Erythroblast (primary cell): Measurements from ENCODE around the gene LYSMD2.
"Not testable (repeated sequence)": the region's sequence is repeated elsewhere in the genome, so short reads cannot be mapped to it uniquely, and the experiment has no call there.

ENCODE experiments used
- DNase-seq, 2 experiments: peaks; one replicate each; lab custom pipeline; 2025; lab: John Stamatoyannopoulos, UW
- GATA1 ChIP-seq: IDR thresholded peaks from 2 replicates; pipeline ENCODE4 v1.6.1; 2011; ENCODE audit warnings: low read depth, mild to moderate bottlenecking, control low read depth, low read length, moderate library complexity
- POLR2A ChIP-seq: IDR thresholded peaks from 2 replicates; pipeline ENCODE4 v1.6.1; 2011; ENCODE audit warnings: mild to moderate bottlenecking, low read length

LYSMD2 gene, protein sequence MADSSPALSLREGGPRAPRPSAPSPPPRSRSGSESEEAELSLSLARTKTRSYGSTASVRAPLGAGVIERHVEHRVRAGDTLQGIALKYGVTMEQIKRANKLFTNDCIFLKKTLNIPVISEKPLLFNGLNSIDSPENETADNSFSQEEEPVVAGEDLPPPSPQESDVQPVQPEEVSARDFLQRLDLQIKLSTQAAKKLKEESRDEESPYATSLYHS

DNA sequence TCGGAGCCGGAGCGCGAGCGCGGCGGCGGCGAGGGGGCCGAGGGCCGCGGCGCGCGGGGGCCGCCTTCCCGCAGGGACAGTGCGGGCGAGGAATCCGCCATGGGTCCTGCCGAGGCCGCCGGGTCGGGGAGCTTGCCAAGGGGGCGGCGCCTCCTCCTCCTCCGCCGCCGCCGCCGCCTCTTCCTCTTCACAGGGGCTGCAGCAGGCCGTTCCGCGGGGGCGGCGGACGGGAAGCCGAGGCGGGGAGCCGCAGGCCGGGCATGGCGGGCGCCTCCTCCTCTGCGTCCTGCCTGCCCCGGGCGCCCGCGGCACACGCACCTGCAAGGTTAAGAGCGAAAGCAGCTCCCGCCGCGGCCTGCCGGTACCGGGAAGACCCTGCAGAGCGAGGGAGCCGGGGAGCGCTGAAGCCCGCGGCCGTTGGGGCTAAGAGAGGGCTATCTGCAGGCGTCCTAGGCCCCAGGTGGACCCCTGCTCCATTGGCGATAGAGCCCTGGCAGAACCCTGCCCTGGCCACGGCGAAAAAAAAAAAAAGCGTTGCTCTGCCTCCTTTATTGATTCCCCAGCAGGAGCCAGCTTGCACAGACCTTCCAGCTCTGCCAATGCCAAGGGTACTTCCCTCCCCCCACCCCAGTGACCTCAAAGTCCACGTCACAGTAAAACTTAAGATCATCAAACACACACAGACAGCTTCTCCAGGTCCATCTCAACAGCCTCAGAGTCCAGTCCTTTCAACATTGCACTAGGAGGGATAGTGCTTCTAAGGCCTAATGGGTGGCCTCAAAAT, at the start of gene LYSMD2:
Gene LYSMD2 (minus strand): TSS at position 134 of the 784 bp plus-strand sequence. CDS start 33 bp downstream, at position 101.
- DNase-seq, result peak; percentile 69 to 78
- TF ChIP-seq POLR2A (peak; percentile 63), GATA1 (no peak)

DNA sequence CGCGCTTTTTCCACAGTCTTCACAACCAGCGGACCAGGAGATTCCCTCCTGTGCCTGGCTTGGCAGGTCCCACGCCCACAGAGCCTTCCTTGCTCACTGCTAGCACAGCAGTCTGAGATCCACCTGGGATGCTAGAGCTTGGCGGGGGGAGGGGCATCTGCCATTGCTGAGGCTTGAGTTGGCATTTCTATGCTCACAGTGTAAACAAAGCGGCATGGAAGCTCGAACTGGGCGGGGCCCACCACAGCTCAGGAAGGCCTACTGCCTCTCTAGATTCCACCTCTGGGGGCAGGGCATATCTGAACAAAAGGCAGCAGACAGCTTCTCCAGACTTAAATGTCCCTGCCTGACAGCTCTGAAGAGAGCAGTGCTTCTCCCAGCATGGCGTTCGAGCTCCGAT, 49.7 kb upstream of the LYSMD2 start:
- not testable (repeated sequence) for DNase-seq

DNA sequence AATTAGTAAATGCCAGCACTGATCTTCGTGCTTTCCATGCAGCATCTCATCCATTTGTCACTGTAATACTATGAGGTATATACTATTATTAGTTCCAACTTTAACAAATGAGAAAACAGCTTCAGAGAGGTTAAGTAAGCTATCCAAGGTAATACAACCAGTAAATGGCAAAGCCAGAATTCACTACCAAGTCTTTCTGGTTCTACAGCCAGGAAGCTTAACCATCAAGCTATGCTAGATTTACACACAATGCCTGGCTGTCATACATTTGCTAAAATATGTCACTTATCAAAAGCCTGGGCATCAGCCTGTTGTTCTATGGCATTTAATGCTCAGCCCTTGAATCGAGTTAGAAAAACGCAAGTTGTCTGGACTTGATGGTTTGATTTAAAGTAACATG, 46.5 kb upstream of the LYSMD2 start:
- no peak for TF ChIP-seq GATA1
- TF ChIP-seq POLR2A, result no peak
- DNase-seq, result no peak

DNA sequence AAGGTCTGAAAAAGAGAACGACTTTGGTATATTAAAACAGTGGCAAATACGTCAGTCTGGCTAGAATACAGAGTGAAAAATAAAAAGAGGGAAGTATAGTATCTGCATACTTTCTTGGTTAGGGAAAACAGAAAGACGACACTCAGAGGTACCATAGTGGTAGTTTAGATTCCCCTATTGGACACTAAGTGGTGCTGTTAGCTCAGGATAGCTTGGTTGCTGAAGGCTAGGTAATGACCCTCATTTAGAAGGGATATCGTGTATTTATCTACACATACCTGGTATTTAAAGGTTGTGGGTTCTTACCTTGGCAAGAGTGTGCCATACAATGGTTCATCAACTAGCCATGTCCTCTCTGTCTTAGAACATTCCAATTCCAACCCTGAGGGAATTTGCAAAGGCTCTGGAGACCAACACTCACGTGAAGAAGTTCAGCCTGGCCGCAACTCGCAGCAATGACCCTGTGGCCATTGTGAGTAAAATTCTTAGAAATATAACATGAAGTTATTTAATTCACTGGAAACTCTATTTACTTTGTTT, 45.0 kb upstream of the LYSMD2 start:
- no peak for TF ChIP-seq GATA1
- no peak for TF ChIP-seq POLR2A
- peak; percentile 31 to 55 for DNase-seq

DNA sequence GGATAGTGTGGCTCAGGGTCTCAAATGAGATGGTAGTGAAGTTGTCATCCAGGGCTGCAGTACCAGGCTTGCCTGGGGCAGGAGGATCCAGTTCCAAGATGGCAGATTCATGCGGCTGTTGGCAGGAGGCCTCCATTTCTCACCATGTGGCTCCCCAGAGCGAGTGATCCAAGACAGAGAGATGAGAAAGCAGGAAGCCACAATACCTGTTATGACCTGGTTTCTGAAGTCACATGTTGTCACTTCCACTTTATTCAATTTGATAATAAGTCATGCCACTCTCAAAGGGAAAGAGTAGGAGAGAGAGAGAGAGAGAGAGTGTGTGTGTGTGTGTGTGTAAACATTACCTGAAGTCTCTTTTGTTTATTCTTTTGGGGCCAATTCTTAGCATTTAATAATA, 44.1 kb upstream of the LYSMD2 start:
- DNase-seq, result no peak
- TF ChIP-seq POLR2A (no peak), GATA1 (no peak)

DNA sequence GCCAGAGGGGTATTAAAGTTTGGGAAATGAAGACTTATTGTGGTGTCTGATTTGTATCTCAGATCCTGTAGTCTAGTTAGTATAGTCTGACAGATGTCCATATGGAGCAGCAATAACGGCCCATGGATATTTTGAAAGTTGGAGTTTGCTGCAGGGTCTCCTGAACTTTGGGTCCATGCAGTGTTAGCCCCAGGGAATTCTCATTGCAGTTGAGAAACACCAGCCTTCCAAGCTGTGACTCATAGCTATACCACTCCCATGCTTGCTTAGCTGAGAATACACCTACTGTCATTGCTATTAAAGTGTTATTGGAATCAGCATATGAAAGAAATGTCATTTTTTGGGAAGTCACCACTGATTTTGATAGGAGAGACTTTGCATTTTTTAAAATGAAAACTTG, 43.2 kb upstream of the LYSMD2 start:
- TF ChIP-seq GATA1, result no peak
- TF ChIP-seq POLR2A, result no peak
- no peak for DNase-seq

DNA sequence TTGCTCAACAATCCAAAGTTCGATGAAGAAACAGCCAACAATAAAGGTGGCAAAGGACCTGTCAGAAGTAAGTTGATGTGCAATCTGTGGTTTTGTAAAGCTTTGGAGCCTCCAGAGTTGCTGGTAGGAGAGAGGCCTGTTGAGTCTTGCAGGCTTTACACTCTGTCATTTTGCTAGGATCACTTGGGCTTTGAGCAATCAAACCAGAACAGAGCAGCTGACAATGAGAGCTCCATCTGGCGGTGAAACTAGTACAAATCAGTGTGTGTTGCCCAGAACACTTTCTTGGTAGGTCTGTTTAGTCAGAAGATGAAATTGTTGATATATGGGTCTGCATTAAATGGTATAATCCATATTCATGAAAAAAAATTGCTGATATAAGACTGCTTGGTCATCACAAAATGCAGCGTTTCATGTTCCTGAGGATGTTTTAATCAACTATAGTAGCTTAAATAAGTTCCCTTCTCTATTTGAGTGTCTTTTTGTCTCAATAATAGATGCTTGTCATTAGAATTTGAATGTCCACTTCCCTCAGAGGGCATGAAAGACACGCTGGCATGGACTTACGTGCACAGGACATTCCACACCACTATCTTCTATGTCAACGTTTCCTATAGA, 39.6 kb upstream of the LYSMD2 start:
- no peak for TF ChIP-seq GATA1
- TF ChIP-seq POLR2A, result no peak
- peak; percentile 78 to 88 for DNase-seq

DNA sequence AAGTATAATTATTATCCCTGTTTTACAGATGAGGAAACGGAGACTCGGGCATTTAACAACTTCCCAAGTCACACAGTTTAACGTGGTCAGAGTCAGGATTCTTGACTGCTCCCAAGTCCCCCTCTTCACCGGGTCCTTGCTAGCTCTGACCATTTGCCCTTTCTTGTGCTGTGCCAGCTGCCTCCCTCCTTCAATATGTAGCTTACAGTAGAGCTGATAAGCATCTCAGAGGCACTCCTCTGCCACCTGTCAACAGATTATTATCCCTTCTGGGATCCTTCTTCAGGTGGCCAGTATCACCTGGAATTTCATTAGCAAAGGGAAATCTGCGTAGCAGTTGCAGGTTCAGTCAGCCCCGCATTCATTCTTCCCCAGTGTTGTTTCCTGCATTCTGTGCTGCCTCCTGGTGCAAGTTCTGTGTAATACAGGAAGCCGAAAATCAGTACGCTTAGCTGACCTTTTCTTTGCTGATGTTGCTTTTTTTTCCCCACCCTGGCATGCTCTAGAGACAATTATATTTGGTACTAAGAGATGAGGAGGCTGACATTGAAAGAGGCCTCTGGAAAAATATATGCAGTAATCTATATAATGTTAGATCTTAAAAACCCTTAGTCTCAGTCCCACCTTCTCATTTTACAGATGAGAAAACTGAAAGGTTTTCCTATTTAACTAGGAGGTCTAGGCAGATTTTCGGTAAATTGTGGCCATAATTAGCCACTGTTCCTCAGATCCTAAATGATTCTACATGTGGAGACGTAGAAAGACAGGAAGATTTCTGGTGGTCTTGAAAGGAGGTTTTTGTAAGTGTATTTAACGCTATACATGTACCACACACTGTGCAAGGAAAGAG, 38.7 kb upstream of the LYSMD2 start:
- no peak for TF ChIP-seq GATA1
- no peak for TF ChIP-seq POLR2A
- DNase-seq, result peak; percentile 61 to 74

DNA sequence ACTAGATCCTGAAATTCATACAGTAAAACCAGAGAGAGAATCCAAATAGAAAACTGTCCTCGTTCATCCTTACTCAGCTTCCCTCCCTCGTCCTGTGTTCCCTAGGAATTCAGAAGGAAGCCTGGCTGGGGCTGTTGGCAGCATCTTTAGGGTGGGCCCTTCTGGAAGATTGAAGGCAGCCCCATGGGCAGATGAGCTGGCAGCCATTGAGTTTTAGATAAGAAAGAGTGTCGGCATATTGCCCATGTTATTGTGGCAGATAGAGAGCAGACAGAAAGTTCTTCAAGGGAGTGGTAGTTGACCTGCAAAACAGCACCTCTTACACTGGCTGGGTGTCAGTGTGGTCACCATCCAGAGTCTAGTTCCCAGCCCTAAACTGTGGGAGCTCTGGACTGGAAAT, 37.5 kb upstream of the LYSMD2 start:
- TF ChIP-seq GATA1, result no peak
- DNase-seq, result peak in 1 of 2 experiments; percentile 11

DNA sequence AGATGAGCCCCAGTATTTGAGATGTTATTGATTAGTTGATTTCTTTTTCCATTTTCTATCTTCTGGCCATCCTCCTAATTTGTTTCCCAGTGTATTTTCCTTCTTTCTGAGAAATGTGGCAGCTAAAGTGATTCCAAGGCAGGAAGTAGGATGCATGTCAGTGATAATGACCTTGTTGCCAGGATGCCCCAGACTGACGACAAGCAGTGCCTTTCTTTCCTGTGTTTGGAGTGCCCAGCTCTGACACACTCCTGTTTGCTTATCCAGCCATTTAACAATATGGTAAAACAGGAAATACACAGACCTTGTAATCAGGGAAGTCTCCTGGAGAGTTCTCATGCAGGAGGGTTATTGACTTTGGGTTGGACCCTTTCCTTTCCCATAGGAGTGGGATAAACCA, 34.3 kb upstream of the LYSMD2 start:
- no peak for TF ChIP-seq GATA1
- no peak for DNase-seq

DNA sequence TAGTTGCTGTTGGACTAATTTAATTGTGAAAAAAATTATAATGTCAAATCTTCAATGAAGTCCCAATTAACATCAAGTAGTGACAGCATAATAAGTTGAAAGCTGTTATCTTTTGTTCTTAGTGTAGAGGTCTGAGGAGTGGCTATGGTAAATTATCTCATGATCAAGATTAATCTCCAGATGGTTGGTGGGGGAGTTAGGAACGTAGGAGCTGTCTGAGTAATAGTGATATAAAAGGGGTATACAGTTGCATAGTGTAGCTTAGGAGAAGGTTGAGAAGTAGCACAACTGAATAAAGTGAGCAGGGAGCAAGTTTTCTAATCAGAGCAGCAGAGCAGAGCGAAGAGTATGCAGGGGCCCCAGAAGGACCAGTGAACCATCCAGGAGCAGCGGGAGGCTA, 33.4 kb upstream of the LYSMD2 start:
- TF ChIP-seq POLR2A (no peak), GATA1 (no peak)

DNA sequence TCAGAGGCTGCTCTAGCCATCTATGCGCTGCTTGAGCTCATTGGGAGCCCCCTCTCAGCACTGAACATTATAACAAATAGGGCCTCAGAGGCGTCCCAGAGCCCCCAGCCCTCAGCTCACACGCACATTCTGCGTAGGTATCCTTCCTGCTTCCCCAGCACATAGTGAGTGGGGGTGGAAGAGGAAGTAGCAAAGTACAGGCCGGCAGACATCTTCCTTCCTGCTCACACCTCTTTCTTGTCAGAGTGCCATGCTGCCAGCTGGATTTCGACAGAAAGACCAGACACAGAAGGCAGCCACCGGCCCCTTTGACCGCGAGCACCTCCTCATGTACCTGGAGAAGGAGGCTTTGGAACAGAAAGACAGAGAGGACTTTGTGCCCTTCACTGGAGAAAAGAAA, 30.6 kb upstream of the LYSMD2 start:
- DNase-seq, result no peak
- TF ChIP-seq GATA1 (no peak), POLR2A (no peak)

More for the DNA sequence above, 33.4 kb upstream of the LYSMD2 start:
- peak in 1 of 2 experiments; percentile 22 for DNase-seq

DNA sequence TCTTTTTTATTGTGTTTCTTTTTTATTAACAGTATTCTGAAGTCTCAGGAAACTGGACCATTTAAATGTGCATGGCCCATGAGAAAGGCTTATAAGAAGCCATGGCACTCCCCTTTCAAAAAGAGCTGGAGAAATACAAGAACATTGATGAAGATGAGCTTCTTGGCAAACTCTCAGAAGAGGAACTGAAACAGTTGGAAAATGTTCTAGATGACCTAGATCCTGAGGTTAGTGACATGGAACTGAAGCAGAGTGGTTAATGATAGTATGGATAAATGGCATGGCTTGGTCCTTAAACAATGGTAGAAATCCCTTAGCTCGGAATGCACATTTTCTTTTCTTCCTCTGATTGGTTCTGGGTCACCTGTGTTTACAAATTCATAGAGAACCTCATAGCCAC, 28.9 kb upstream of the LYSMD2 start:
- no peak for TF ChIP-seq GATA1
- TF ChIP-seq POLR2A, result no peak
- no peak for DNase-seq
